GM12872 (cell line): ENCODE data around the gene PC.

Experiments used
- TF ChIP-seq, protein P1 (sequence below): IDR thresholded peaks from 3 replicates; pipeline ENCODE4 v1.5.1; 2011; ENCODE audit warnings: low read depth, mild to moderate bottlenecking, low read length, moderate library complexity; ENCODE audit not compliant: insufficient read depth

The PC gene

DNA sequence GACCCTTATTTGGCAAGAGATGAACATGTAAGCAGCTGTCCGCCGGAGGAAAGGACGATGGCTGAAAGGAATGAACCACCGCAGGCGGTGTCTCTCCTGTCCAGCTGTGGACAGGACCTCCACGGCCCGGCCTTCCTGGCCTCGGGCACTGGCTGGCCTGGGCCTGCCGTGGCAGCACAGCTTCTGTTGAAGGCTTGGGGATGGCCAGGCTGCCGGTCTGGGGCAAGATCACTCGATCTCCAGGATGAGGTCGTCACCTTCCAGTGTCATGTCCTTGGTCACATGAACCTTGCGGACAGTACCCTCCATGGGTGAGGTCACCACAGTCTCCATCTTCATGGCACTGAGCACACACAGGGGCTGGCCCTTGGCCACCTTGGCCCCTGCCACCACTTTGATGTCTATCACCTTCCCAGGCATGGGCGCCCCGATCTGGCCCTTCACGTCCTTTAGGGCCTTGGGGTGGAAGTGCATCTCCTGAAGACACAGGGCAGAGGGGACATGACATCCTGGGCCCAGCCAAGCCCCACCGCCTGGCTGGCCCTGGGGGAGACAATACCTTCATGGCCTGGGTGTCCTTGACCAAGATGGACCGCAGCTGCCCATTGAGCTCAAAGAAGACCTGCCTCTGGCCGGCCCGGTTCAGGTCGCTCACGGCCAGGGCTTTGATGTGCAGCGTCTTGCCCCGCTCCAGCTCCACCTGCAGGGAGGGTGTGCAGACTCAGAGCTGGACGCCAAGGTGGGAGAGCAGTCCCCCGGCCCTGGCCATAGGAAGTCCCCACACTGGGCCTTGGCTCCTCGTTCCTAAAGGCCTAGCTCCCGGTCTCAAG lies 109.3 kb downstream of the PC start:
- TF ChIP-seq, protein P1, sequence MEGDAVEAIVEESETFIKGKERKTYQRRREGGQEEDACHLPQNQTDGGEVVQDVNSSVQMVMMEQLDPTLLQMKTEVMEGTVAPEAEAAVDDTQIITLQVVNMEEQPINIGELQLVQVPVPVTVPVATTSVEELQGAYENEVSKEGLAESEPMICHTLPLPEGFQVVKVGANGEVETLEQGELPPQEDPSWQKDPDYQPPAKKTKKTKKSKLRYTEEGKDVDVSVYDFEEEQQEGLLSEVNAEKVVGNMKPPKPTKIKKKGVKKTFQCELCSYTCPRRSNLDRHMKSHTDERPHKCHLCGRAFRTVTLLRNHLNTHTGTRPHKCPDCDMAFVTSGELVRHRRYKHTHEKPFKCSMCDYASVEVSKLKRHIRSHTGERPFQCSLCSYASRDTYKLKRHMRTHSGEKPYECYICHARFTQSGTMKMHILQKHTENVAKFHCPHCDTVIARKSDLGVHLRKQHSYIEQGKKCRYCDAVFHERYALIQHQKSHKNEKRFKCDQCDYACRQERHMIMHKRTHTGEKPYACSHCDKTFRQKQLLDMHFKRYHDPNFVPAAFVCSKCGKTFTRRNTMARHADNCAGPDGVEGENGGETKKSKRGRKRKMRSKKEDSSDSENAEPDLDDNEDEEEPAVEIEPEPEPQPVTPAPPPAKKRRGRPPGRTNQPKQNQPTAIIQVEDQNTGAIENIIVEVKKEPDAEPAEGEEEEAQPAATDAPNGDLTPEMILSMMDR: no peak

DNA sequence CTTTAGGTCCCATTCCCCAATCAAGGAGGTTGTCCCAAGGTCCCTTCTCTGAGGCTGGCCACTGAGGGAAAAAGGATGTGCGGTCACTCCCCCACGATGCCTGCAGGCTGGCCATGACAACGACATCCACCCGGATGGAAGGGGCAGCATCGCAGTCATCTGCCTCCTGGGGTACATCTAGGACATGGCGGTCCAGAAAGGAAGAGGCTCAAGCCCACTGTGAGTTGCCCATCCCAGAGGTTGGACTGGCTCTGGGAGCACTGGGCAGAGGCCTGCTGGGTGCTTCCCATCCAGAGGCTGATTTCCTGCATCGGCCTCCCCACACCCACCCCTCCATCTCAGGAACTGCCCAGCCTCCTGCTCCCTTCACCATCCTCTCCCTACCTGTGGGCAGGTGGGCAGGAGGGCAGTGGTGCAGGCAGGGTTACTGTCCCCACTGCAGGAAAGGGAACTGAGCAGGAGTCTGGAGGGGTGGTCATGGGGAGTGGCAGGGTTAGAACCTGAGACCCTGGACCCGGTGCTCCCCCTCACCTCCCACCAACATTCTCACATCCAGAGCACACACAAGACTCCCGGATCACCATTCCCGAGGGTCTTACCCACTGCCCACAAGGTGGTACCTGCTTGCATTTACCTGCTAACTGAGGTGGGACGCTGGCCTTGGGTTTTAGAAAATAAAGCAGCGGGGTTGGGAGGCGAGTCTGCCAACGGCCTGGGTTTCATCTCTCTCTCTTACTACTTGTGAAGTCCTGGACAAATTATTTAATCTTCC lies 110.5 kb downstream of the PC start:
- TF ChIP-seq, protein P1: no peak

DNA sequence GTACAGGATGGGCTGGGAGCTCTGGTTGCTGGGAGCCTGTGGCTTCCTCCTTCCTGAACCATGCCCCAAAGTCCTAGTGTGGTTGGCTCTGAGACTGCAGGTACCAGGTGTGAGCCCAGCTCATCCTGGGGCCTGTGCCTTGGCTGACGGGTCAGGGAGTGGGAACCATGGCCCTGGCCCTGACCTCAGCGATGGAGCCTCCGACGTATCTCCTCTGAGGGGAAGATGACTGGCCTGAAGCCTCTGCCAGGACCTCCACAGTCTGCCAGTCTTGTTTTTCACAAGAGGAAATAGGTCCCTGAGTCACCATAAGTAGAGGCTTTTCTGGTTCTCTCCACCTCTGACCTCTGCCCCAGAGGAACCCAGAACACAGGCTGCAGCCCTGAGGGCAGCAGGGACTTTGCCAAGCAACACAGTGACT lies 111.5 kb downstream of the PC start:
- TF ChIP-seq, protein P1: no peak

DNA sequence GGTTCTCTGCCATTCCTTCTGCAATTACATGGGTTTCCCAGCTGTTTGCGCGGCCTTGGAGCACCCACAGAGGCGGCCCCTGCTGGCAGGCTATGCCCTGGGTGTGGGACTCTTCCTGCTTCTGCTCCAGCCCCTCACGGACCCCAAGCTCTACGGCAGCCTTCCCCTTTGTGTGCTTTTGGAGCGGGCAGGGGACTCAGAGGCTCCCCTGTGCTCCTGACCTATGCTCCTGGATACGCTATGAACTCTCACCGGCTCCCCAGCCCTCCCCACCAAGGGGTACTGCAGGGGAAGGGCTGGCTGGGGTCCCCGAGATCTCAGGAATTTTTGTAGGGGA lies 112.3 kb downstream of the PC start:
- TF ChIP-seq, protein P1: no peak

DNA sequence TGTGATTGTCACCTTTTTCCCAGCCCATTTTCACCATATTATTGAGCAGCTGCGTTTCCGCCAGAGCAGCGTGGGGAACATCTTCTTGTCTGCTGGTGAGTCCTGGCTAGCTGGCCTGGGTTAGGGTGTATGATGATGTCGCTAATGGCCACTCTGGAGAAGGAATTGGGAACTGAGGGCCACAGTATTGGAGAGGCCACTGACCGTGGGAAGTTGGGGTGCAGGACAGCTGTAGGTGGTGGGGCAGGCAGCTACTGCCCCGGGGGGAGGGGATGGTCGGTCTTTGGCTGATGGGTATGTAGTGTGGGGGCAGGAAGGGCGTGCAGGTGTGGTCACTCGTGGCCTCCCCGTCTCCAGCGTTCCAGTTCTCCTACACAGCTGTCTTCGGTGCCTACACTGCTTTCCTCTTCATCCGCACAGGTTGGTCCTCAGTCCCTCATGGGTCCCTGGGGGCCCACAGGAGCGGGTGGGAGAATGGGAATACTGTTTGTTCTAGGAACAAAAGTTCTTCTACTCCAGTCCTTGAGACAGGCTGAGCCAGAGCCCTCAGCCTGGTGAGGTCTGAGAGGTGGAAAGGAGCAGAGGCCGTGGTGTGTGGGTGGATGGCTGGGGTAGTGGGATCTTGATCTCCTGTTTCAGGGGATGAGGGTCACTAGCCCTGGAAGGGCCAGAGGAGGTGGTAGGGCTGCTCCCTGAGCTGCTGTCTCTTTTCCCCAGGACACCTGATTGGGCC lies 112.9 kb downstream of the PC start:
- TF ChIP-seq, protein P1: no peak

DNA sequence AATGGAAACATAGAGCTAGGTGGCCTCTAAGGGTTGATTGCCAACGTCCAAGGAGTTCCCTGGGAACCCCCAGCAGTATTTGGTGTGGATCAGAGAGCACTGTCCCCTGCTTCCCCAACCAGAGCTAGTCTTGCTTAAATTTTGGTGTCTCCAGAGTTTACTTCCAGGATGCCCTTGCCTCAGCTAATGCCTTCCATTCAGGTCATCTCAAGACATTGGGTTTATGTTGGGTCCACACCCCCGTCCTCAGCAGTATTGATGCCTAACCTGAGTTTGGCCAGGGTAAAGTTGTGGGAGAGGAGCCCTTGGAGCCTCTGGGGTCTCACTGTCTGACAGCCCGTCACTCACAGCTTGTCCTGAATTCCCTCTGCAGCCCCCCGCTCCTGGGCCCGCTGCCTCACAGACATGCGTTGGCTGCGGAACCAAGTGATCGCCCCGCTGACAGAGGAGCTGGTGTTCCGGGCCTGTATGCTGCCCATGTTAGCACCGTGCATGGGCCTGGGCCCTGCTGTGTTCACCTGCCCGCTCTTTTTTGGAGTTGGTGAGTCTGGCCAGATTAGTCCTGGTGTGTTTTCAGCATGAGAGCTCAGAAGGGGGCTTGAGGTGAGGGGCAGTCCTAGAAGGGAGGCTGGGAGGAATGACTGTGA lies 113.6 kb downstream of the PC start:
- TF ChIP-seq, protein P1: no peak
